ENCODE results near the gene NCK2.

- TF ChIP-seq CTCF (IDR thresholded peaks at IDR 0.05) (no peak), ZNF232 (CRISPR knock-in tag; IDR thresholded peaks at IDR 0.05) (no peak), USF1 (CRISPR knock-in tag; IDR thresholded peaks at IDR 0.05) (no peak), NFYB (CRISPR knock-in tag; conservative IDR thresholded peaks at IDR 0.05; ENCODE audit: low read depth) (no peak)
Observed at GRCh38 chr2:105776560-105776928, 31.8 kb downstream of the NCK2 start.

All from WTC11 (cell line).